GM12874 (cell line): ENCODE measurements around the gene NHS.

ENCODE experiments used
- TF ChIP-seq, protein P1 (sequence below): IDR thresholded peaks from 2 replicates; pipeline ENCODE4 v1.5.1; 2011; ENCODE audit warnings: low read depth, mild to moderate bottlenecking, control low read depth, low read length, moderate library complexity; ENCODE audit not compliant: insufficient read depth

NHS gene

DNA sequence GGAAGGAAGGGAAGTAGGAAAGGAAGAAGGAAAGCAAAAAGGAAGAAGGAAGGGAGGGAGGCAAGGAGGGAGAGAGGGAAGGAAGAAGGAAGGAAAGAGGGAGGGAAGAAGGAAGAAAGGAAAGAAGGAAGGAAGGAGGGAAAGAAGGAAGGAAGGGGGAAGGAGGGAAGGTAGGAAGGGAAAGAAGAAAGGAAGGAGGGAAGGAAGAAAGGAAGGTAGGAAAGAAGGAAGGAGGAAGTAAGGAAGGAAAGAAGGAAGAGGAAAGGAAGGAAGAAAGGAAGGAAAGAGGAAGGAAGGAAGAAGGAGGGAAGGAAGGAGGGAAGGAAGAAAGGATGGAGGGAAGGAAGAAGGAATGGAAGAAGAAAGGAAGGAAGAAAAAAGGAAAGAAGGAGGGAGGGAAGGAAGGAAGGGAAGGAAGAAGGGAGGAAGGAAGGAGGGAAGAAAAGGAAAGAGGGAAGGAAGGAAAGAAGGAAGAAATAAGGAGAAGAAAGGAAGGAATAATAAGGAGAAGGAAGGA, 343.7 kb downstream of the NHS start:
- TF ChIP-seq, protein P1, sequence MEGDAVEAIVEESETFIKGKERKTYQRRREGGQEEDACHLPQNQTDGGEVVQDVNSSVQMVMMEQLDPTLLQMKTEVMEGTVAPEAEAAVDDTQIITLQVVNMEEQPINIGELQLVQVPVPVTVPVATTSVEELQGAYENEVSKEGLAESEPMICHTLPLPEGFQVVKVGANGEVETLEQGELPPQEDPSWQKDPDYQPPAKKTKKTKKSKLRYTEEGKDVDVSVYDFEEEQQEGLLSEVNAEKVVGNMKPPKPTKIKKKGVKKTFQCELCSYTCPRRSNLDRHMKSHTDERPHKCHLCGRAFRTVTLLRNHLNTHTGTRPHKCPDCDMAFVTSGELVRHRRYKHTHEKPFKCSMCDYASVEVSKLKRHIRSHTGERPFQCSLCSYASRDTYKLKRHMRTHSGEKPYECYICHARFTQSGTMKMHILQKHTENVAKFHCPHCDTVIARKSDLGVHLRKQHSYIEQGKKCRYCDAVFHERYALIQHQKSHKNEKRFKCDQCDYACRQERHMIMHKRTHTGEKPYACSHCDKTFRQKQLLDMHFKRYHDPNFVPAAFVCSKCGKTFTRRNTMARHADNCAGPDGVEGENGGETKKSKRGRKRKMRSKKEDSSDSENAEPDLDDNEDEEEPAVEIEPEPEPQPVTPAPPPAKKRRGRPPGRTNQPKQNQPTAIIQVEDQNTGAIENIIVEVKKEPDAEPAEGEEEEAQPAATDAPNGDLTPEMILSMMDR = no peak

DNA sequence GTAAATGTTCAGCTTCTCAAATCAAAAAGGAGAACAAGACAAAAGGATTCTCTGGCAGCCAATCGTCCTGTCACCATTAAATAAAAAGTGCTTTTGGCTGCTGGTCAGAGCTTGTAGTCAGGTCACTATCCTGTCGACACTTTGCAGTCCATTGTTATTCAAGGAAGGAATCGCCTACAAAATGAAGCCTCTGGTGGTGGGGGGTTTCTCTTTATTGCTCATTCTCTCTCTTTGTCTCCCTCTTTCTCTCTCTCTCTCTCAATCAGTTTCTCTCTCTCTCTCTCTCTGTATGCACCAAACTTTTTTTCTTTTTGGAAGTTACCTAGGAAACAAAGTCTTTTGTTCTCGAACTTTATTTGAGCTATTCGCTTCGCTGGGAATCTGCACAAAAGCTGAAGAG, 344.7 kb downstream of the NHS start:
- TF ChIP-seq, protein P1 = no peak

DNA sequence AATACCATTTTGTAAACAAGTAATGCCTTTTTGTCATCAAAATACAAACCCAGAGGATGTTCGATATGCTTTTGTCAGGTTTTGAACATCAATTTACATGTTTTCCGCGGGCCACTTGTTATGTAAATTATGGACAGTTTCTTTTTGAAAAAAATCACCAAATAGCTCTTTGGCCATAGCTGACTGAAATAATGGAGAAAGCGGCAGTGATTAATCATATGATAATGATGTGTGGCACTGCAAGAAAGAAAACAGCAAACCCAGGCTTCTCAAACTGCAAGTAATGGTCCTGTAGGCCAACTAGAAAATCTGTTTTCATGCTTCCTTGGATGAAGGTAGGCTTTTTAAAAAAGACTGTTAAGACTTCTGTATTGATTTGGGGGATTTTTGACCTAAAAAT, 346.7 kb downstream of the NHS start:
- TF ChIP-seq, protein P1 = no peak

DNA sequence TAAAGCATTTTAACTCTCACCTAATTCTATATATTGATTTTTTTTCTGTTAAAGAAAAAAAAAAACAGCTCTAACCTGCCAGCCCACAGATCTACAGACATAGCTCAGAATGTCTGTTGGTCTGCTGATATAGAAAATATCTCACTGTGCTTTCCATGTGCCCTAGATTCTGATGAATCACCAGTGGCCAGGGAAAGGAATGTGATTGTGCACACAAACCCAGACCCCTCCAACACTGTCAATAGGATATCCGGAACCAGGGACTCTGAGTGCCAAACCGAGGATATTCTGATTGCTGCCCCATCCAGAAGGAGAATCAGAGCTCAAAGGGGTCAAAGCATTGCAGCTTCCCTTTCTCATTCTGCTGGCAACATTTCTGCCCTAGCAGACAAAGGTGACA, 350.2 kb downstream of the NHS start:
- TF ChIP-seq, protein P1 = no peak

DNA sequence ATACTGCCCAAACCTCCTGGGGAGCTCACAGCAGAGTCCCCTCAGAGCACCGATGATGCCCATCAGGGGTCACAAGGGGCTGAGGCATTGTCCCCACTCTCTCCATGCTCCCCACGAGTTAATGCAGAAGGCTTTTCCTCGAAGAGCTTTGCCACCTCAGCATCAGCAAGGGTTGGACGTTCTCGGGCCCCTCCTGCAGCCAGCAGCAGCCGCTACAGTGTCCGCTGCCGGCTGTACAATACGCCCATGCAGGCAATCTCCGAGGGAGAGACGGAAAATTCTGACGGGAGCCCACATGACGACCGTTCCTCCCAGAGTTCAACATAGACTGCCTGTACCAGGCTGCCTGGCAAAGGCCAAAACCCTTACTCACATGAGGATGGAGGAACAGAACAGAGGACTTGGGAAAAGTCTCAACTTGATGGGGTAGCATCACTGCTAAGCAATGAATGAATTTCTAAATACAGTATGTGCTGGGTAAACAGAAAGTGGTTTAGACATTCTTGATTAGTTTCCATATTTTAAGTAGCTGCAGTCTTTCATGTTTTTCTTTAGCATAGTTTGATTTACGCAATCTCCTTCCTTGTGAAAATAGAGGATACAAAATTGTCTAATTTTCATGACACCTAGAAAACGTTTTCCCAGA, 357.3 kb downstream of the NHS start:
- TF ChIP-seq, protein P1 = no peak

DNA sequence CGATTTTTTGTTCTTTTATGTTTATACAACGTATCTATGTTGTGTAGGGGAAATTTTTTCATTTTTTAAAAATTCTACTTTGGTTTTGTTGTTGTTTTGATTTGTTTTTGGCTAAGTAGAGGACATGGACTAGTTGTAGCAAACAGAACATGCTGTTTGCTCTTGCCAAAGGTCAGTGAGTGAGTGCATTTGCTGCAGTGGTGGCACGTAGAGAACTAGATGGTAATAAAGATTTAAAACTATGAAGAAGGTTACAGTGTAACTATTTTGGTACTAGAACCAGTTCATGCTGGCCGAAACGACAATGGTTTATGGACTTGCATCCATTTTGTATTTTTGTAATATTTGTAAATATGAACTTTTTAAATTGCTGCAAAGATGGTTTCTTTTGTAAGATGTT, 360.4 kb downstream of the NHS start:
- TF ChIP-seq, protein P1 = no peak

DNA sequence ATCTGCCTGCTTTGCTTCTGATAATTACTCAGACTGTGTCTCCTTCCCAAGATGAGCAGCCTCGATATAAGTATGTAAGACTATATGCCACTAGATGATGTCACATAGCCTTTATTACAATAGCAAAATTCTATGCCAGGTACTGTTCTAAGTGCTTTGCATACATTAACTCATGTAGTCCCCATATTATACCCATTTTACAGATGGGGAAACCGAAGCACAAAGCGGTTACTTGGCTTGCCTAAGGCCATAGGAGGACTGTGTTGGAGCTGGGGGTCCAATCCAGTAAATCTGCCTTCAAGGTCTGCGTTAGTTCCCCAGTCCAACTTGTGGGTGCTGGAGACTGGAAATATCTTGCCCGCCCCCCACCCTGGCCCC, 361.5 kb downstream of the NHS start:
- TF ChIP-seq, protein P1 = no peak
